IMR-90 (cell line): Measurements from ENCODE around the gene HSPB6. TPM values are rescaled to one million over a fixed set of nuclear protein-coding genes. Genes with fewer than 3 reads are reported as not detected.
"Not testable (repeated sequence)": the region's sequence is repeated elsewhere in the genome, so short reads cannot be mapped to it uniquely, and the experiment has no call there.

Experiments used
- ATAC-seq: fragments of 200-7000 bp; cut with Tn5 transposase; 2 replicates; pipeline ENCODE4 v1.9.1; 2020; ENCODE audit warnings: low read depth, mild to moderate bottlenecking, moderate library complexity
- BruUV-seq: library from RNA; stranded (reverse); fragments of 400-500 nt; replicated peaks from 2 replicates; lab custom pipeline; 2021; lab: Mats Ljungman, UMichigan
- CTCF ChIA-PET: fragments of 300-600 bp; formaldehyde crosslinking; extraction: SDS; loops from one replicate; lab custom pipeline; 2021; ENCODE audit warnings: antibody characterized with exemption; lab: Yijun Ruan, JAX
- POLR2A ChIA-PET: fragments of 300-600 bp; sonication (Branson Sonifier 250); formaldehyde crosslinking; loops from one replicate; lab custom pipeline; 2022; ENCODE audit warnings: antibody characterized with exemption; ENCODE audit not compliant: unreplicated experiment; lab: Charles Lee
- DNase-seq: peaks from one replicate; pipeline ENCODE4 v3.0.0; 2013
- H2AFZ ChIP-seq: replicated peaks from 2 replicates; pipeline ENCODE3; 2013; ENCODE audit warnings: low read length, mild to moderate bottlenecking; ENCODE audit not compliant: poor library complexity
- H2AK5ac ChIP-seq: 2 replicates; pipeline ENCODE4 v1.6.1; 2013; ENCODE audit warnings: low read depth, low read length, inconsistent platforms
- H2AK9ac ChIP-seq: replicated peaks from 2 replicates; pipeline ENCODE3; 2013; ENCODE audit warnings: mild to moderate bottlenecking, low read depth, low read length, moderate library complexity; ENCODE audit not compliant: poor library complexity
- H2BK120ac ChIP-seq: 2 replicates; pipeline ENCODE4 v1.6.1; 2013; ENCODE audit warnings: low read depth, low read length, inconsistent platforms
- H2BK15ac ChIP-seq: 3 replicates; pipeline ENCODE4 v1.6.1; 2013; ENCODE audit warnings: low read depth, low read length, inconsistent platforms
- H2BK20ac ChIP-seq: 2 replicates; pipeline ENCODE4 v1.6.1; 2013; ENCODE audit warnings: low read depth, mild to moderate bottlenecking, inconsistent platforms, low read length, moderate library complexity
- H2BK5ac ChIP-seq: 2 replicates; pipeline ENCODE4 v1.6.1; 2013; ENCODE audit warnings: mild to moderate bottlenecking, low read depth, low read length, inconsistent platforms; ENCODE audit not compliant: poor library complexity, severe bottlenecking
- H3K14ac ChIP-seq: replicated peaks from 2 replicates; pipeline ENCODE4 v1.6.1; 2013; ENCODE audit warnings: low read depth, low read length, inconsistent platforms
- H3K18ac ChIP-seq: 2 replicates; pipeline ENCODE4 v1.6.1; 2013; ENCODE audit warnings: low read depth, low read length, control low read depth
- H3K23ac ChIP-seq: 2 replicates; pipeline ENCODE4 v1.6.1; 2013; ENCODE audit warnings: low read depth, low read length, inconsistent platforms
- H3K27ac ChIP-seq: 2 replicates; pipeline ENCODE4 v1.5.1; 2013; ENCODE audit warnings: mild to moderate bottlenecking, control low read depth, low read length; ENCODE audit not compliant: insufficient read depth
- H3K27me3 ChIP-seq: 2 replicates; pipeline ENCODE4 v1.6.1; 2013; ENCODE audit warnings: low read length; ENCODE audit not compliant: control insufficient read depth, insufficient read depth
- H3K36me3 ChIP-seq: 2 replicates; pipeline ENCODE4 v1.6.1; 2013; ENCODE audit warnings: low read length, mixed read lengths; ENCODE audit not compliant: control insufficient read depth, insufficient read depth
- H3K4ac ChIP-seq: 2 replicates; pipeline ENCODE4 v1.6.1; 2013; ENCODE audit warnings: low read depth, low read length, inconsistent platforms
- H3K4me1 ChIP-seq: 2 replicates; pipeline ENCODE4 v1.6.1; 2013; ENCODE audit warnings: low read length, mixed read lengths; ENCODE audit not compliant: control insufficient read depth, insufficient read depth
- H3K4me2 ChIP-seq: 2 replicates; pipeline ENCODE4 v1.6.1; 2013; ENCODE audit warnings: low read depth, mild to moderate bottlenecking, control low read depth, low read length, moderate library complexity
- H3K4me3 ChIP-seq: 2 replicates; pipeline ENCODE4 v1.5.1; 2013; ENCODE audit warnings: low read depth, mild to moderate bottlenecking, control low read depth, low read length, moderate library complexity; ENCODE audit not compliant: insufficient read depth
- H3K56ac ChIP-seq: 2 replicates; pipeline ENCODE4 v1.6.1; 2013; ENCODE audit warnings: low read length, inconsistent platforms; ENCODE audit not compliant: insufficient read depth; ENCODE audit errors: extremely low read depth
- H3K79me1 ChIP-seq, 2 experiments: 2 replicates each; pipeline ENCODE4 v1.6.1; 2013; ENCODE audit warnings: low read length in 2 of 2, inconsistent platforms in 1 of 2, low read depth in 1 of 2
- H3K9ac ChIP-seq: 2 replicates; pipeline ENCODE4 v1.6.1; 2013; ENCODE audit warnings: low read depth, low read length, control low read depth
- H3K9me1 ChIP-seq: 2 replicates; pipeline ENCODE4 v1.6.1; 2013; ENCODE audit warnings: low read length, inconsistent platforms; ENCODE audit not compliant: insufficient read depth
- H3K9me3 ChIP-seq: 2 replicates; pipeline ENCODE4 v1.6.1; 2013; ENCODE audit warnings: low read length; ENCODE audit not compliant: control insufficient read depth, insufficient read depth
- H4K20me1 ChIP-seq: 2 replicates; pipeline ENCODE4 v1.6.1; 2013; ENCODE audit warnings: low read length, inconsistent platforms; ENCODE audit not compliant: insufficient read depth
- H4K5ac ChIP-seq: 2 replicates; pipeline ENCODE4 v1.6.1; 2013; ENCODE audit warnings: mild to moderate bottlenecking, low read depth, low read length, control low read depth
- H4K8ac ChIP-seq, 2 experiments: 2 replicates each; pipeline ENCODE4 v1.6.1; 2013; ENCODE audit warnings: low read depth in 2 of 2, low read length in 2 of 2, control low read depth in 1 of 2, inconsistent platforms in 1 of 2
- H4K91ac ChIP-seq: 2 replicates; pipeline ENCODE4 v1.6.1; 2013; ENCODE audit warnings: low read depth, low read length, inconsistent platforms; ENCODE audit not compliant: insufficient read depth
- MAZ ChIP-seq: IDR thresholded peaks from 2 replicates; pipeline ENCODE4 v1.6.1; 2012; ENCODE audit warnings: low read depth, mild to moderate bottlenecking, low read length, improper control_type of control experiment, moderate library complexity, borderline replicate concordance
- MXI1 ChIP-seq: IDR thresholded peaks from 2 replicates; pipeline ENCODE4 v1.6.1; 2012; ENCODE audit warnings: low read depth, mild to moderate bottlenecking, low read length, moderate library complexity, borderline replicate concordance
- NFE2L2 ChIP-seq: fragments of 150-350 bp; IDR thresholded peaks from 2 replicates; pipeline ENCODE4 v1.6.1; 2016; ENCODE audit warnings: low read depth, mild to moderate bottlenecking, low read length
- WGBS, 2 experiments: methylation state at CpG; one replicate each; pipeline versions ENCODE4 v1.1.5 to v1.1.7; 2013; ENCODE audit warnings: missing lambda C conversion rate in 2 of 2; ENCODE audit not compliant: insufficient read length in 1 of 2; ENCODE audit errors: extremely low coverage in 2 of 2; 5-methylcytosine and 5-hydroxymethylcytosine counted together
- dilution Hi-C: fragments of 300-500 bp; cut with HindIII; formaldehyde crosslinking; loops from one replicate; pipeline ENCODE4 v1.14.3; 2018; ENCODE audit warnings: low sequenced_read_pairs; ENCODE audit not compliant: unreplicated experiment
- in situ Hi-C: fragments of 300-500 bp; cut with MboI; formaldehyde crosslinking; loops from 3 replicates; pipeline ENCODE4 v1.14.3; 2019; ENCODE audit warnings: low sequenced_read_pairs, inconsistent platforms, mixed read lengths
- intact Hi-C: fragments of 100-400 bp; cut with micrococcal nuclease; formaldehyde crosslinking; loops from 2 replicates; pipeline ENCODE4 v1.10.0; 2022
- polyA plus RNA-seq, 3 experiments: library from polyadenylated mRNA; depleted of rRNA; stranded (reverse); fragments of >200 nt; gene quantifications; 2 replicates each; pipeline ENCODE4 v1.2.3, GENCODE V29; 2012; ENCODE audit warnings: low replicate concordance in 1 of 3
- total RNA-seq: library from RNA; depleted of rRNA; stranded (reverse); fragments of >200 nt; gene quantifications from 2 replicates; pipeline ENCODE4 v1.2.3, GENCODE V29; 2012

HSPB6 gene
- total and polyA plus RNA-seq, 2 of the 4 experiments (the other 2 are of a cell fraction) = 5.7 to 206 TPM

DNA sequence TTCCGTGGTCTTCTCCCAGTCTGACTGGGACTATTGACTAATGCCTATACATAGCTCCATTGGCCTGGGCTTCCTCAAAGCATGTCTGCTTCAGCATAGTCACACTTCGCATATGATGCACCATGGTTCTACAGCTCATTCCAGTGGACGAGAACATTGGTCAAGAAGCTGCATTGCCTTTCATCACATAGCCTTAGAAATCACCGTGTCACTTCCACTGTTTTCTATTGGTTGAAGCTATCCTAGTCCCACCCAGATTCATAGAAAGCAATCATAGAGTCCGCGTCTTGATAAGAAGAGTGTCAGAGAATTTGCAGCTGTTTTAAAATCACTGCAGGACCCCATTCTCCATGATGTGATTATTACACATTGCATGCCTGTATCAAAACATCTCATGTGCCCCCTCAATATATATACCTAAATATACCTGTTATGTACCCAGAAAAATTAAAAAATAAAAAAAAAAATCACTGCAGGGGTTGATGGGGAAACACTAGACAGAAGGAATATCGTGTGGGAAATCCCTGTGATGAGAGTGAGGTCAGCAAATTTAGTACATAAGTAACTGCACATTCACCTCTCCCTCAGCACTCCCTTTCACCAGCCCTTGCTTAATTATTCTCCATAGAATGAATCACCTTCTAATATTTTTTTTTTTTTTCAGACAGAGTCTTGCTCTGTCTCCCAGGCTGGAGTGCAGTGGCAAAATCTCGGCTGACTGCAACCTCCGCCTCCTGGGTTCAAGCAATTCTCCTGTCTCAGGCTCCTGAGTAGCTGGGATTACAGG is 16.4 kb upstream of the HSPB6 start:
- Histone ChIP-seq H3K23ac (no peak overlapping the region), H2AK9ac (no peak overlapping the region), H3K56ac (no peak overlapping the region), H2BK120ac (no peak overlapping the region), H3K9me3 (no peaks in the 10 kb centered on the region), H3K27ac (no peak overlapping the region), H3K9ac (no peak overlapping the region), H3K9me1 (peaks cover 6% of the 10 kb centered on the region; the same call in 1 of the 2 replicates), H4K8ac (no peak overlapping the region), H4K20me1 (no peaks in the 10 kb centered on the region), H2AFZ (no peak overlapping the region), H2BK5ac (no peak overlapping the region), H2AK5ac (no peak overlapping the region), H3K14ac (no peak overlapping the region), H3K4me1 (peaks cover 6% of the 10 kb centered on the region), H3K18ac (no peak overlapping the region), H2BK20ac (no peak overlapping the region), H3K36me3 (peaks cover 6% of the 10 kb centered on the region; the same call in 1 of the 2 replicates), H4K91ac (no peak overlapping the region), H3K79me1 (peaks cover 7 to 18% of the 10 kb centered on the region in 2 experiments), H2BK15ac (no peak overlapping the region), H4K5ac (no peak overlapping the region), H3K4ac (no peak overlapping the region), H3K4me2 (no peak overlapping the region), H3K27me3 (no peaks in the 10 kb centered on the region), H3K4me3 (no peak overlapping the region)
- peak; percentile 23 for DNase-seq
- in situ Hi-C loops = no loop called here
- ATAC-seq = no peak
- 67% methylated on average over 1 of the region's 9 CpGs; no CpG with 5 or more reads in 1 of the 2 experiments for WGBS, 2 experiments
- no TSS peak for BruUV-seq
- intact Hi-C loops = no loop called here
- ChIA-PET POLR2A (no interaction called here), CTCF (no interaction called here)
- dilution Hi-C loops = no loop called here
- TF ChIP-seq MAZ (no peak), MXI1 (no peak), NFE2L2 (0 out of 2 replicates have a peak, but pooled peaks have one; percentile 5)

DNA sequence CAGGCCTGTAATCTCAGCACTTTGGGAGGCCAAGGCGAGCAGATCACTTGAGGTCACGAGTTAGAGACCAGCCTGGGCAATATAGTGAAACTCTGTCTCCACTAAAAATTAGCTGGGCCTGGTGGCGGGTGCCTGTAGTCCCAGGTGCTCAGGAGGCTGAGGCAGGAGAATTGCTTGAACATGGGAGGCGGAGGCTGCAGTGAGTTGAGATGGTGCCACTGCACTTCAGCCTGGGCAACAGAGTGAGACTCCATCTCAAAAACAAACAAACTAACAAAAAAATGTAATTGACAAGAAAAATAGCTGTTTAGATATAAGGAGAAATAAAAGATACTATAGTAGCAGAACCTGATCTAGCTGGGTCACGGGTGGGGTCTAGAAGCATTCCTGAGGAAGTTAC is 15.5 kb upstream of the HSPB6 start:
- dilution Hi-C loops, H4K5ac ChIP-seq, H2AFZ ChIP-seq, H4K91ac ChIP-seq, ATAC-seq, H2AK5ac ChIP-seq, H3K27ac ChIP-seq, in situ Hi-C loops, H2BK15ac ChIP-seq, H2BK120ac ChIP-seq, H3K9me1 ChIP-seq, H3K23ac ChIP-seq, BruUV-seq, H3K56ac ChIP-seq, H3K4me1 ChIP-seq, H3K27me3 ChIP-seq, H3K9me3 ChIP-seq, H4K20me1 ChIP-seq, H3K36me3 ChIP-seq, H3K4ac ChIP-seq, H3K9ac ChIP-seq, intact Hi-C loops, CTCF ChIA-PET, H3K4me2 ChIP-seq, POLR2A ChIA-PET, H2BK5ac ChIP-seq, H3K4me3 ChIP-seq, H2BK20ac ChIP-seq, H2AK9ac ChIP-seq, DNase-seq, H3K18ac ChIP-seq, H4K8ac ChIP-seq, H3K14ac ChIP-seq: not testable (repeated sequence)
- 100% methylated on average over 2 of the region's 5 CpGs; no CpG with 5 or more reads in 1 of the 2 experiments for WGBS, 2 experiments
- peaks cover 7 to 17% of the 10 kb centered on the region in 2 experiments for H3K79me1 ChIP-seq
